H1 (cell line): ENCODE data around the gene DTNB. TPM values are rescaled to one million over a fixed set of nuclear protein-coding genes. Genes with fewer than 3 reads are reported as not detected.

Experiments used
- ASH2L ChIP-seq: fragments of 200-600, 300-600 bp; sonication (generic); IDR thresholded peaks from one replicate; pipeline ENCODE4 v1.7.1; 2017; ENCODE audit warnings: low read length
- BACH1 ChIP-seq: IDR thresholded peaks from 2 replicates; pipeline ENCODE4 v1.6.1; 2012; ENCODE audit warnings: low read length, improper control_type of control experiment
- CBX8 ChIP-seq: fragments of 300-800, 300-1000 bp; sonication (generic); IDR thresholded peaks from 2 replicates; pipeline ENCODE4 v1.7.1; 2016; ENCODE audit warnings: low read depth, low read length, borderline replicate concordance
- CEBPB ChIP-seq: IDR thresholded peaks from 2 replicates; pipeline ENCODE4 v1.6.1; 2012; ENCODE audit warnings: low read depth, low read length
- CHD1 ChIP-seq: IDR thresholded peaks from 2 replicates; pipeline ENCODE4 v1.6.1; 2012; ENCODE audit warnings: low read depth, low read length, improper control_type of control experiment
- GABPA ChIP-seq: IDR thresholded peaks from 2 replicates; pipeline ENCODE4 v1.6.1; 2011; ENCODE audit warnings: mild to moderate bottlenecking, low read length, moderate library complexity, borderline replicate concordance; ENCODE audit not compliant: insufficient read depth
- HDAC2 ChIP-seq, 2 experiments: fragments of 300-600 bp in 1 of 2; sonication (generic) in 1 of 2; IDR thresholded peaks; 2 replicates each; pipeline ENCODE4 v1.6.1; 2011 to 2012; ENCODE audit warnings: low read depth in 2 of 2, low read length in 2 of 2, mild to moderate bottlenecking in 2 of 2, moderate library complexity in 2 of 2, borderline replicate concordance in 1 of 2, inconsistent platforms in 1 of 2
- JUN ChIP-seq: IDR thresholded peaks from 2 replicates; pipeline ENCODE4 v1.6.1; 2011; ENCODE audit warnings: low read depth, mild to moderate bottlenecking, improper control_type of control experiment, low read length
- JUND ChIP-seq: IDR thresholded peaks from 2 replicates; pipeline ENCODE4 v1.6.1; 2011; ENCODE audit warnings: mild to moderate bottlenecking, improper control_type of control experiment, low read length
- KDM4A ChIP-seq: IDR thresholded peaks from one replicate; pipeline ENCODE4 v1.7.1; 2012; ENCODE audit warnings: low read depth, mild to moderate bottlenecking, moderate library complexity, low read length, inconsistent platforms; ENCODE audit not compliant: severe bottlenecking
- KDM5A ChIP-seq: fragments of 200-600 bp; IDR thresholded peaks from 2 replicates; pipeline ENCODE4 v1.7.1; 2012; ENCODE audit warnings: mild to moderate bottlenecking, low read length, inconsistent platforms, mixed read lengths
- NRF1 ChIP-seq: IDR thresholded peaks from 2 replicates; pipeline ENCODE4 v1.6.1; 2011; ENCODE audit warnings: mild to moderate bottlenecking, low read depth, low read length, improper control_type of control experiment
- SAP30 ChIP-seq: fragments of 300-600 bp; sonication (generic); IDR thresholded peaks from 2 replicates; pipeline ENCODE4 v1.7.1; 2012; ENCODE audit warnings: low read length, moderate library complexity, mild to moderate bottlenecking, inconsistent platforms; ENCODE audit not compliant: insufficient read depth, insufficient replicate concordance
- SIRT6 ChIP-seq: IDR thresholded peaks from one replicate; pipeline ENCODE4 v1.7.1; 2012; ENCODE audit warnings: low read length, inconsistent platforms
- SP1 ChIP-seq: IDR thresholded peaks from 2 replicates; pipeline ENCODE4 v1.6.1; 2011; ENCODE audit warnings: low read depth, low read length
- SP4 ChIP-seq: IDR thresholded peaks from 2 replicates; pipeline ENCODE4 v1.6.1; 2012; ENCODE audit warnings: low read length, inconsistent platforms
- SRF ChIP-seq: IDR thresholded peaks from 2 replicates; pipeline ENCODE4 v1.6.1; 2011; ENCODE audit warnings: mild to moderate bottlenecking, low read depth, low read length, moderate library complexity
- SUZ12 ChIP-seq: fragments of 200-600 bp; sonication (generic); IDR thresholded peaks from 2 replicates; pipeline ENCODE4 v1.6.1; 2012; ENCODE audit warnings: mild to moderate bottlenecking, inconsistent platforms, low read length, moderate library complexity, mixed read lengths
- TAF1 ChIP-seq: IDR thresholded peaks from 2 replicates; pipeline ENCODE4 v1.6.1; 2011; ENCODE audit warnings: mild to moderate bottlenecking, low read depth, low read length
- TEAD4 ChIP-seq: IDR thresholded peaks from 2 replicates; pipeline ENCODE4 v1.6.1; 2012; ENCODE audit warnings: low read depth, low read length, inconsistent platforms, mixed read lengths
- USF2 ChIP-seq: IDR thresholded peaks from 2 replicates; pipeline ENCODE4 v1.6.1; 2011; ENCODE audit warnings: low read length, improper control_type of control experiment
- polyA plus RNA-seq, 7 experiments: library from polyadenylated mRNA; depleted of rRNA in 3 of 7; stranded (reverse) in 5 of 7; unstranded in 2 of 7; fragments of >200 nt in 5 of 7; fragments of 200-250 nt in 2 of 7; gene quantifications; 1 replicate in 5 of 7; 2 replicates in 1 of 7; 4 replicates in 1 of 7; pipeline versions ENCODE4 v1.2.1 to v1.2.3, GENCODE V29; 2011 to 2013; ENCODE audit warnings: missing spikeins in 2 of 7, mixed read lengths in 2 of 7
- total RNA-seq: library from RNA; stranded (reverse); fragmentation: NEBNext Ultra II Directional; extraction: Animal tissue kit (Norgen Biotek cat#: 25700); gene quantifications from 2 replicates; pipeline ENCODE4 v1.2.1, GENCODE V29; 2021
- TF ChIP-seq, protein P1 (sequence below): IDR thresholded peaks from 2 replicates; pipeline ENCODE4 v1.6.1; 2012; ENCODE audit warnings: inconsistent platforms

The DTNB gene
- total and polyA plus RNA-seq, 2 of the 8 experiments (the other 6 are each of a cell fraction or from before 2014, with no cell fraction given): 39.6 to 49.5 TPM

- TF ChIP-seq, protein P1, sequence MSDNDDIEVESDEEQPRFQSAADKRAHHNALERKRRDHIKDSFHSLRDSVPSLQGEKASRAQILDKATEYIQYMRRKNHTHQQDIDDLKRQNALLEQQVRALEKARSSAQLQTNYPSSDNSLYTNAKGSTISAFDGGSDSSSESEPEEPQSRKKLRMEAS: peak; percentile 77
- TF ChIP-seq TEAD4 (peak; percentile 26; the same call in 1 of the 2 replicates), KDM4A (peak; percentile 39), KDM5A (no peak), TAF1 (0 out of 2 replicates have a peak, but pooled peaks have one; percentile 36), CEBPB (no peak), ASH2L (peak; percentile 93), CHD1 (no peak), BACH1 (0 out of 2 replicates have a peak, but pooled peaks have one; percentile 20), SP4 (no peak; the same call in 1 of the 2 replicates), SIRT6 (no peak), USF2 (peak; percentile 88), NRF1 (no peak), SRF (peak; percentile 21; the same call in 1 of the 2 replicates), GABPA (peak; percentile 43; the same call in 1 of the 2 replicates), SUZ12 (no peak), CBX8 (no peak), HDAC2 (IDR thresholded peaks at IDR 0.05; ENCODE audit: borderline replicate concordance in 1 of 2, low read depth in 2 of 2, low read length in 2 of 2) (peak in 1 of 2 experiments; percentile 47; a peak in 1 of 4 replicates), SAP30 (no peak), JUN (no peak), SP1 (peak; percentile 26; the same call in 1 of the 2 replicates), JUND (0 out of 2 replicates have a peak, but pooled peaks have one; percentile 26)
These were observed 296.4 kb downstream of the DTNB start (continued) for GRCh38 chr2:25376750-25377621.
